ENCODE results near the gene FARP2.

DNA sequence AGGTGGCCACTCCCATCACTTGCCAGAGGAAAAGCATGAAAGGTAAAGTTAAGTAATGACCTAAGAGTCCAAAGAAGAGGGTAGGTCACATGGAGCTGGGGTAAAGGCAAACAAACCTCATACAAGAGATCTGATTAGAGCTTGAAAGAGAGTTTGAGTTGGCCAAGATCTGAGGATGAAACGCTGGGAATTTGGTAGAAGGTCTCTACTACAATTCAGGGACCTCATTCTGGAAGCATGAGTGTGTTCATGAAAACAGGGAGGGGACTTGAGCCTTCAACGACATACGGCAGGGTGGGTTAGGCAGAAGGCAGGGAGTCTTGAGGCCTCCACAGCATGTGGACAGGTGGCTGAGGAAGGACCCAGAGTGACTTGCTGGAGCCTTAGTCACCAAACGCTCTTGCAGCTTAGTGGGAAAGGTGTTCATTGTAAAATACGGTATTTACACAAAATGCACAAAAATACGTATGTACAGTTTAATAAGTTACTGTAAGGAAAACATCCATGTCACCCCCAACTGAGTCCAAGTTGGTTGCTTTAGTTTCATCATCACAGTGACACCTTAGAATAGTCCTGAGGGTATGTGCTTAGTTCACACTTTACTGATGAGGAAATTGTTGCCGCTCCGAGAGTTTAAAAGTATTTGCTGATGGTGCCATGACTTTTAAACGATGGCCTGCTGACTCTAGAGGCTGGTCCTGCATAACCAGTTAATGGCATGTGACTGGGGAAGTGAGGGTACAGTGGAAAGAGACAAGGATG lies 5.0 kb upstream of the FARP2 start:
- TF ChIP-seq, protein P1, sequence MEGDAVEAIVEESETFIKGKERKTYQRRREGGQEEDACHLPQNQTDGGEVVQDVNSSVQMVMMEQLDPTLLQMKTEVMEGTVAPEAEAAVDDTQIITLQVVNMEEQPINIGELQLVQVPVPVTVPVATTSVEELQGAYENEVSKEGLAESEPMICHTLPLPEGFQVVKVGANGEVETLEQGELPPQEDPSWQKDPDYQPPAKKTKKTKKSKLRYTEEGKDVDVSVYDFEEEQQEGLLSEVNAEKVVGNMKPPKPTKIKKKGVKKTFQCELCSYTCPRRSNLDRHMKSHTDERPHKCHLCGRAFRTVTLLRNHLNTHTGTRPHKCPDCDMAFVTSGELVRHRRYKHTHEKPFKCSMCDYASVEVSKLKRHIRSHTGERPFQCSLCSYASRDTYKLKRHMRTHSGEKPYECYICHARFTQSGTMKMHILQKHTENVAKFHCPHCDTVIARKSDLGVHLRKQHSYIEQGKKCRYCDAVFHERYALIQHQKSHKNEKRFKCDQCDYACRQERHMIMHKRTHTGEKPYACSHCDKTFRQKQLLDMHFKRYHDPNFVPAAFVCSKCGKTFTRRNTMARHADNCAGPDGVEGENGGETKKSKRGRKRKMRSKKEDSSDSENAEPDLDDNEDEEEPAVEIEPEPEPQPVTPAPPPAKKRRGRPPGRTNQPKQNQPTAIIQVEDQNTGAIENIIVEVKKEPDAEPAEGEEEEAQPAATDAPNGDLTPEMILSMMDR (IDR thresholded peaks at IDR 0.05) = no peak
- TF ChIP-seq POLR2A (IDR thresholded peaks at IDR 0.05) = no peak

Data from lower leg skin (tissue), 3 donors.